ENCODE results near the gene RHOG. TPM values are rescaled to one million over a fixed set of nuclear protein-coding genes. Genes with fewer than 3 reads are reported as not detected.

RHOG gene
- total RNA-seq, 2 donors from 2014 or later: 41.1 to 56.4 TPM

- no peak for TF ChIP-seq POLR2AphosphoS5 (IDR thresholded peaks at IDR 0.05)
- no peak for TF ChIP-seq CTCF (IDR thresholded peaks at IDR 0.05)
- no peak for TF ChIP-seq POLR2A (IDR thresholded peaks at IDR 0.05)
- no peak for DNase-seq (ENCODE audit: low spot score)
- H3K4me3 ChIP-seq: no peak overlapping the region
- H3K27me3 ChIP-seq (replicated peaks; ENCODE audit: insufficient read depth): no peaks in the 10 kb centered on the region
- H3K27ac ChIP-seq: no peak overlapping the region
- H3K9me3 ChIP-seq: no peaks in the 10 kb centered on the region
- H3K4me1 ChIP-seq (replicated peaks): peaks cover 16% of the 10 kb centered on the region
- no peaks in the 10 kb centered on the region for H3K36me3 ChIP-seq
- intact Hi-C loops (cut with DNase I): loop anchor here (5.0 kb wide), 1 partner anchor 88 kb away; no protein-coding TSS in a partner anchor
- WGBS: 68% methylated on average over 4 of the region's 4 CpGs
Observed at GRCh38 chr11:3859373-3859881, 18.7 kb upstream of the RHOG start.

- peaks cover 18% of the 10 kb centered on the region for H3K4me1 ChIP-seq (replicated peaks)
- no peak for DNase-seq (ENCODE audit: low spot score)
- no peaks in the 10 kb centered on the region for H3K36me3 ChIP-seq
- H3K27ac ChIP-seq: no peak overlapping the region
- intact Hi-C loops (cut with DNase I): loop anchor here (5.0 kb wide), 1 partner anchor 90 kb away; no protein-coding TSS in a partner anchor
- TF ChIP-seq POLR2A (IDR thresholded peaks at IDR 0.05): no peak
- no peak for TF ChIP-seq POLR2AphosphoS5 (IDR thresholded peaks at IDR 0.05)
- no peaks in the 10 kb centered on the region for H3K27me3 ChIP-seq (replicated peaks; ENCODE audit: insufficient read depth)
- no peaks in the 10 kb centered on the region for H3K9me3 ChIP-seq
- no peak overlapping the region for H3K4me3 ChIP-seq
Observed at GRCh38 chr11:3857628-3858027, 16.9 kb upstream of the RHOG start.

- Histone ChIP-seq H3K4me3 (peak overlapping the region; percentile 92 to 97), H3K36me3 (no peaks in the 10 kb centered on the region), H3K27me3 (replicated peaks; ENCODE audit: insufficient read depth) (no peaks in the 10 kb centered on the region), H3K4me1 (replicated peaks) (peaks cover 18% of the 10 kb centered on the region), H3K27ac (no peak overlapping the region), H3K9me3 (no peaks in the 10 kb centered on the region)
- TF ChIP-seq POLR2AphosphoS5 (IDR thresholded peaks at IDR 0.05) (no peak), CTCF (IDR thresholded peaks at IDR 0.05) (no peak), POLR2A (IDR thresholded peaks at IDR 0.05) (no peak)
- no peak for DNase-seq (ENCODE audit: low spot score)
- 74% methylated on average over 5 of the region's 5 CpGs for WGBS
- intact Hi-C loops (cut with DNase I): loop anchor here (5.0 kb wide), 1 partner anchor 90 kb away; no protein-coding TSS in a partner anchor
Observed at GRCh38 chr11:3856856-3857553, 16.2 kb upstream of the RHOG start.

- no peak for TF ChIP-seq POLR2A (IDR thresholded peaks at IDR 0.05)
- TF ChIP-seq CTCF (IDR thresholded peaks at IDR 0.05): no peak
- TF ChIP-seq POLR2AphosphoS5 (IDR thresholded peaks at IDR 0.05): no peak
- H3K36me3 ChIP-seq: no peaks in the 10 kb centered on the region
- H3K27ac ChIP-seq: peak overlapping the region; percentile 97 to 98
- H3K4me3 ChIP-seq: peak overlapping the region; percentile 92 to 97
- under 1% methylated on average over 39 of the region's 40 CpGs for WGBS
- no peak for DNase-seq (ENCODE audit: low spot score)
- H3K4me1 ChIP-seq (replicated peaks): peaks cover 18% of the 10 kb centered on the region
- no peaks in the 10 kb centered on the region for H3K9me3 ChIP-seq
- intact Hi-C loops (cut with DNase I): loop anchor here (2.0 to 5.0 kb wide), 2 partner anchors 91 to 217 kb away; no protein-coding TSS in a partner anchor
- no peaks in the 10 kb centered on the region for H3K27me3 ChIP-seq (replicated peaks; ENCODE audit: insufficient read depth)
Observed at GRCh38 chr11:3855808-3856491, 15.2 kb upstream of the RHOG start.
